NCI-H748 (cell line): ENCODE results near the gene CTNNA1.

Experiments
- DNase-seq: peaks from one replicate; lab custom pipeline; 2025; ENCODE audit not compliant: unreplicated experiment; lab: John Stamatoyannopoulos, UW

CTNNA1 gene

DNA sequence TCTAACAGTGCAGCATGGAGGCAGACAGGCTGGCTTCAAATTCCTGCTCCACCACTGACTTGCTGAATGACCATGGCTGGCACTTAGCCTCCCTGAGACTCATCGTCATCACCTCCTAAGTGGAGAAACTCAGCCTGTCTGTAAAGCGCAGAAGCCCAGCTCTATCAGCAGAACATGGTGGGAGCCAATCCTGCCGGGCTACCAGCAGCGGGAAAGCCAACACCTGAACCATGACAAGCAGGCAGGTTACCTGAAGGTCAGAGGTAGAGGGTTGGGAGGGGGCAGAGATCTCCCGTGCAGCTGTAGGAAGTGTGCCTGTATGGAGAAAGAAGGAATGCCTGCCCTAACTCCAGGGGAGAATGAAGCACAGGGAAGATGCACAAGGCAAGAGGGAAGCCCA, 194.6 kb downstream of the CTNNA1 start:
- no peak for DNase-seq

DNA sequence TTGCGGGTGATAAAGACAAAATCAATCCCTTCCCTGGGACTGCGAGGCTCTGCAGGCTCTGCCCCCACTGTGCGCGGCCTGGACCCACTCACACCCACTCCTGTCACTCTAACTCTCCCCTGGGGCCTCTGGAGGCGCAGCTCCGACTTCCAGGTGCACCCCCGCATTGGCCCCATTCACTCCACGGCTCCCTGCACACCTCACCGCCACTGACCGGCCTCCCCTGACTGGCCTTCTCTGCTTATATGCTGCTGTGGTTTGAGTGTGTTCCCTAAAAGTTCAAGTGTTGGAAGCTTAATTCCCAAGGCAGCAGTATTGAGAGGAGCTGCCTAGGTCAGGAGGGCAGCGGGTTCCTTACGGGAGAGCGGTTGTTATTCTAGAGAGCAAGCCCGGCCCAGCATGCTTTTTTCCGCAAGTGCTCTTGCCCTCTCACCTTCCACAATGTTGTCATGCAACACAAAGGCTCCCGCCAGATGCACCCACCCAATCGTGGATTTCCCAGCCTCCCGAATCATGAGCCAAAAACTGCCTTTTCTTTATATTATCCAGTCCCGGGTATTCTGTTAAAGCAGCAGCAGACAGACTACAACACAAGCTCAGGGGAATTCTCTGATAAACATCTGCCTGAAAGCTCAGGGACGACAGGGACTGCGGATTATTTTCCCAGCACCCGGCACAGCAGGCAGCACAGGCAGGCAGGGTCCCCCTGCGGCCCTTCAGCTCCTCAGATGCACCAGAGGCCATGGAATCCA, 195.4 kb downstream of the CTNNA1 start:
- peak; percentile 44 for DNase-seq

DNA sequence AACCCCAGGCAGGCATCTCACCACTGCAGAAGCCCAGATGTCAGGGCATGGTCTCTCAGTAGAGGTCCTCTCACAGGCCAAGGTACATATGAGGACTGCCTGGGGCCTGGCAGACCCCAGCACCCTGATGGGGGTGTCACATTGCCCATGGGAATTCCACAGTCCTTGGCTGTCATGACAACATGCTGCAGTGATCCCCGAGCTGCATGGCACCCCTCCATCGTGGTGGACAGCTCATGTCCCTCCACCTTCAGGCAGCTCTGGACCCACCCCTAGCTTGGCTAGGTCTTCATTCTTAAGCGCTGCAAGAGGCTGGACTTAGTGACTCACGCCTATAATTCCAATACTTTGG, 196.0 kb downstream of the CTNNA1 start:
- DNase-seq = no peak

DNA sequence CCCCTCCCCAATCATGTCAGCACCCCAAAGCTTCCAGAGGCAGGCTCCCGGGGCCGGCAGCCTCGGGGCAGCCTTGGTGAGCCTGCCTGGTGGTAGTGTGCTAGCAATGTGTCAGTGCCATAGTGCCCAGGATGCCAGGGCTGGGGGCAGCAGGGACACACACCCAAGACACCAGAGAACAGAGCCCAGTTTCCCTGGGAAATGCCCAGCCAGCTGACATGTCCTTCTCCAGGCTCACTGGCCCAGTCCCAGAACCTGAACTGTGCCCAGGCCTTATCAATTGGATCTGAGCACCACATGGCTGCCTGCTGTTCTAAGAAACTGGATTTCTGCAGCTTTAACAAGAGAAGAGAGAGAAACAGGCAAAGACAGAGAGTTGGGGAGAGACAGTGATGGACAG, 196.8 kb downstream of the CTNNA1 start:
- DNase-seq = no peak

DNA sequence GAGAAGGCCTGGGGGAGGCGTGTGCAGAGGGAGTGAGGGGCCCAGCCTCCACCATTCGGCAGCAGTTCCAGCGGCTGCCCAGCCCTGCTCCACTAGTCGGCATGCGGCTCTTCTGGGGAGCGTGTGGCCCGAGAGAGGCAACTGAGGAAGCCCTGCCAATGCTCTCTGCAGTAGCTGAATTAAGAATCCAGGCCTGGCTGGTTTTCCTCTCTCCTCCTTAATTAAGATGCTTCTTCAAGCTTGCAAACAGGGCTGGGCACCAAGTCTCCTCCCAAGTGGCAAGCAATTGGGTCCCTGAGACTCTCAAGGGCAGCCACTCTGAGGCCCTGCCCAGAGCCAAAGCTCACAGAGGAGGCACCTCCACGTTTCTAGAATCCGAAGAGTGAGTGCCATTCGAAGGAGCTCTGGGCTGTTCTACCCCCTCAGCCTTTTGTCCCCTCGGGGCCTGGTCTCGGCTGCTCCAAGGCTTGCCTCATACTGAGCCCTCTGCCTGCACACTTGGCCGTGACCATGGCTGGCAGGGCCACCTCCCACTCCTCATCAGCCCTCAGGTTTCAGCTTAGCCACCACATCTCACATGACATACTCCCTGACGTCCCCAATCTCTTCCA, 197.3 kb downstream of the CTNNA1 start:
- no peak for DNase-seq

DNA sequence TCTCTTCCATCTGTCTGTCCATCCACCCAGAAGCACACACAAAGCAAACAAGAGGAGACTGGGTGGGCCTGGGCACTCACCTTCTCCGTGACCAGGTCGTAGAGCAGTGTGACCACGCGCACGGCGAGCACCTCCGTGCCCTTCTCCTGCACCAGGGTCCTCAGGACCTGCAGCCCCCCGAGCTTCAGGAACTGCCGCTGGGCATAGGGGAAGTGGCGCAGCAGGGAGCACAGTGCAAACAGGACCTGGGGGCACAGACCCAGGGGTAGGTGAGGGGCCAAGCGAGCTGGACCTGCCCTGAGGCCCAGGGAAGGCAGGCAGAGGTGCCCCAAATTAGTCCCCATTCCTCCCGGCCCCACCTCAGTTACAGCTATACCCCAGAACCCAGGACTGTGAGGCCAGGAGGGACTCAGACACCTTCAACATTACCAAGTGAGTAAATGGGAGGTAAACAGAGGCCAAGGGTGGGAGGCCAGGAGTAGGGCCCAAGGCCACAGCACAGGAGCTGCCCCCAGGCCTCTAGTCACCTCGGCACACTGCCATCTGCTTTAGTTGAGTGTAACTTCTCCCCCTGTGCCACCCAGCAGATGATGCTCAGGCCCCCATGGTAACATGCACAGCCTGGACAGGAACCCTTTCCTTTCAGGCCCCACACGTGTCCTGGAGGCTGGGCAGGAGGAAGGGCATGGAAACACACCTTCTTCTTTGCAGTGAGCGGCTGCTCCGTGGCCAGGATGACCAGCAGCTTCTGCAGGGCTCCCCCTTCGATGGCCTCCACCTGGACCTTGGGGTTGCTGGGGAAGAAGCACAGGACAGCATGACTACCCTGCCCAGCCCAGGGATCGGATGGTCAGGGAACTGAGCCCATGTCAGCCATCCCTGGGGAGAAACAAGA, 198.1 kb downstream of the CTNNA1 start:
- no peak for DNase-seq

DNA sequence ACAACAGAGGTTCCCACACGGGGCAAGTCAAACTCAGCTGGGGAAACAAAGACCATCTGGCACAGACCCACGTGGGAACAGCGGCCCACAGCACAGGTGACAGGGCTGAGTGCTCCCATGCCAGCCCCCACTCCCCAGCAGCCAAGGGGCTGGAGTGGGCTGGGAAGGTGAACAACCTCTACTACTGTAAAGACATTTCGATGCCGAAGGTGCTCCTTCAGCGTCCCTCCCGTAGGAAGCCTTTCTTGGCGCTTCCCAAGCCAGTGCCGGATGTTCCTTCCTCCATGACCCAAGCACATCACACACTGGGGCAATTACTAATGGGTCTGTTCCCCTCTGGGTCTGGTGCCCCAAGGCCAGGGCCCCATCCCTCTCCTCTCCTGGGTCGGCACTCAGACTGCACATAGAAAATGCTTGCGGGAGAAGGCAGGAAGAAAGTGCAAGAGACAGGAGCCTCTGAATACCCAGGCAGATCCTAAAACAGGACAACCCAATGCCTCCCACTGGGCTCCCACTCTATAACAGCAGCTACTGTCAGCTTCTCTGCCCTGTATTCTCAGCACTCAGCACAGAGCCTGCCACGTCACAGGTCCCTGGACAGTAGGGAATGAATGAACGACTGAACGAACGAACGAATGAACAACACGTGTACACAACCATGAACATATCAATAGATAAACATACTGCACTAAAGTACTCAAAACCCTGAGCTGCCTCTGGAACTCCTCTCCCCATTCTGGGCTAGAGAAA, 198.9 kb downstream of the CTNNA1 start:
- no peak for DNase-seq

DNA sequence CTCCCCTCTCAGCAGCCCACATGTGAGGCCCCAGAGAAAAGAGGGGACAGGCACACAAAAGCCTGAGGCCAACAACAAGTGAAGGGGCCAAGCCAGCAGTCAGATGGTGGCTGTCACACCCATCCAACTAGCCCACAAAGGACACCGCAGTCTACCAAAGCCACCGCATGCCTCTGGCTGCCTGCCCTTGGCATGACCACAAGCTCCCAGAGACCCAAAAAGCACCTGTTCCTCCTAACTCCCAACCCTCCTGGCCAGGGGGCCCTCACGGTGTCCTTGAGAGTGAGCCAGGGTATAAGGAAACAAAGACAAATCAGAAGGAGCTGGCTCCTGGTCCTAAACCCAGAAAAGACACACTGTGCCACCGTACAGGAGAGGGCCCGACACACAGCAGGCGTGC, 199.7 kb downstream of the CTNNA1 start:
- no peak for DNase-seq

DNA sequence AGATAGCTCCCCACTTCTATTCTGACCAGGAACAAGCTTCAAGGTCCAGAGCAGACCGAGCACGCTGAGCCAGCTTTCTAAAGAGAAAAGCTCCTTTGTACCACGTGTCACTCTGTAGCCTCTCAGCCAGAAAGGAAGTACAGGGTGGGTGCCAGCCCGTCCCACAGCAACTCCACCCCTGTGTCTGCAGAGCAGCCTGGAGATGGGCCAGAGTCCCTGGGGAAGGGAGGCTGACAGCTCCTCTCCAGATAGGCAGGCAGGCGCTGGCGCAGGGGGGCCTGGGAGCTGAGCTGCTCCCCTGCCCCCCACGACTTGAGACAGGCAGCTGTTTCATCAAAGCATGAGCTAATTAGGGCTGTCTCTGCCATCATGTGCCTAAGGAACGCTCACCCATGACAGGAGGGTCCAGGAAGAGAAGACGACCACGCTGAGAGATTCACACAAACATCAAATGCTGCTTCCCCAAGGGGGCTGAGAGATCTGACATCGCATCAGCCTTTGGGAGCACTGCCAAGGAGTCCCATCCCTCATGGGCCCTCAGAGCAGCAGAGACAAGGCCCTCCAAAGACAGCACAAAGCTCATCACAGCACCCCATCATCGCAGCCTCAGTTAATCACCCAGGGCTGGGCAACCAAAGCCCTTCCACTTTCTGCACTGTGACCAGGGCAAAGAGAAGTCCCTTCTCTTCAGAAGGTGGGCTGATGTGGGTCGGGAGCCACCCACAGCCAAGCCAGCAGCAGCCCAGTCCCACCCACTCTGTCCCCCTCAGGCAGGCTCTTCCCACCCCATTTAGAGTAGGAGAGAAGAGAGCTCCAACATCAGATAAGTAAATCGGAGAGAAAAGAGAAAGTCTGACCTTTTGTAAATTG, 200.4 kb downstream of the CTNNA1 start:
- peak; percentile 84 for DNase-seq

DNA sequence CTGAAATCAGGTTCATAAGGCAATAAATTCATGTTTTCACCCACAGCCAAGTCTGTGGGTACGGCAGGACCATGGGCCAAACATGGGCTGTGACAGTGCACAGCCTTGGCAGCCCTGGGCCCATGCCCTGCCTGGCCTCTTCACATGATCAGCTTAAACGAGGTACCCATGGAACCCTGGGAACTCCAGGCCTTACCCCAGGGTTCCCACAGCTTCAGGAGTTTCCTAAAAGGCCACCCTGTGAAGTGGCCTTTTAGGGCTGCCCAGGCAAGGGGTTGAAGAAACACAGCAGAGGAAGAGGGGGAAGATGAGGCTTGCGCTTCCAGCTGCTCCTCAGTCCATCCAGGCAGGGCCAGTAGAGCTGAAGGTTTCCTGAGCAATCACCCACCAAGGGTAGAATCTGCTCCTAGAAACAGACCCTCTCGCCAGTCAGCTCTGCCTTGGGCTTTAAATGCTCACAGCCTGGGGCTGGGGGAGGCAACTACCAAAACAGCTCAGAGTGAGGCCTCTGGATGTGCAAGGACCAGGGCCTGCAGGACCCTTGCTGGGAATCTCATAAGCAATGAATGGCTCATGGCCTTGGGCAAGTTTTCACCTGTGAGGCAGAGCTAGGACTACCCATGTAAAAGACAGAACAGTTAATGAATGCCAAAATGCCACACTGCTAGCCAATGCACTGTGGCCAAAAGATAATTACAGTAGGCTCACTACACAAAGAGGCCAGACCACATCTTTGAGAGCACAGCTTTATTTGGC, 201.2 kb downstream of the CTNNA1 start:
- DNase-seq = no peak

DNA sequence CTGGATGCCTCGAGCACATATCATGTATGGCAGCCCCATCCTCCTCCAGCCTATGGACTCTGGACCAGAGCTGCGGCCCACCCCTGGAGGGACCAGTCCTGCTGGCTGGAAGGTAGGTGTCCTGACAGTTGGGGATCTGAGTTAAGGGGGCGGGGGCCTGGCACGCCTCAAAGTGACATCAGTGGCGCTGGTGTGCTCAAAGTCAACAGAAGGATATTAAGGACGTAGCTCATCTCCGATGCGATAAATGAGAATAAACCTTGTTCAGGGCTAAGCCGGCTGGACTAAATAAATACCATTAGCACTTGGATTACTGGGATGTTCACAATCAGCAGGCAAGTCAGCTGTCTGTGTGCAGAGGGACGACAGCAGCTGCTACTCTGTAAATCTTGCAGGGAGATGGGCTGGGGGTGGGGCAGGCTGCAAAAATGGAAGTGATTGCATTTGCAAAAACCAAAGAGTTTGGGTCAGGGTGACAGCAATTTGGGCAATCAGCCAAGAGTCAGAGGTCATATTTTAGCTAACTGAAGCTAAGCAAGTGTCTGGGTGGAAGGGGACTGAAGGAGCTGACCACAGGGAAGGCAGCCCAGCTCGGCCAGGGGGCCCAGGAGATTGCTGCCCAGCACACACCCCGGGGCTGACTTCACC, 201.9 kb downstream of the CTNNA1 start:
- DNase-seq = peak; percentile 99

DNA sequence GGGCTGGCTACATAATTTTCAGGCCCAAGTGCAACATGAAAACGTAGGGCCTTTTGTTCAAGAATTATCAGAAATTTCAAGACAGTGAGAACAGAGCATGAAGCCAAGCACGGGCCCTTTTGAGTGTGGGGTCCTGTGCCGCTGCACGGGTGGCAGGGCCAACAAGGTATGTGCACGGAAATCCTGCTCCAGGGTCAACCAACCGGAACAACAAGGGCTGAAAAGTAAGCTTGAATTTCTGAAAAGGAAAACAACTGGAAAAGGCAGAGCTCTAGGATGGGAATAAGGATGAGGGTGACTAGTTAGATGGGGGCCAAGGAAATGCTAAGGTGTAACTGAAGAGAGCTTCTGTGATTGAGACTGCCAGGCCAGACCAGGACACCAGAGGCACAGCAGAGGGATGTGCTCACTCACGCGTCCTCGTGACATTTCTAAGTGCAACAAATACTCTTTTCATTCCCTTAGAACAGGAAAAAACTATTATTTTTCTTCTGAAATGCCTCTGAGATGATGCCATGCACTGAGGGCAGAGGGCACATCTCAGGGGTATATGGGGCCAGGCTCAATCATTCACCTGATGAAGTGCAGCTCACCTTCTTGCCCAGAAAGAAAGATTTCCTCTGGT, 202.6 kb downstream of the CTNNA1 start:
- no peak for DNase-seq

DNA sequence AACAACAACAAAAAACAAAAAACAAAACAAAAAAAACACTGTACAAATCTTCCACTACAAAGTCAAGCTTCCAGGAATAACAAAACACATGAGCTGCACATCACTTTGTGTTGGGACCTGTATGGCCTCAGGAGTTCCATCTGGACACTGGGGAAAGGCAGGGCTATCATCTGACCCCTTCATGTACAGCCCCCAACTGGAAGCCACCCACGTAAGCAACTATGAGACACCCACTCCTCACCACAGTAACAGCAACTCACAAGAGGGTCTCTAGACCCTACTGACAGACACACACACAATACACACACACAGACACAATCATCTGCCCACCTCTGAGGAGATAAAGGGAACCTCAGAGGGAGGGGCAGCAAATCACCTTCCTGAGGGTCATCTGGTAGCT, 203.6 kb downstream of the CTNNA1 start:
- no peak for DNase-seq

DNA sequence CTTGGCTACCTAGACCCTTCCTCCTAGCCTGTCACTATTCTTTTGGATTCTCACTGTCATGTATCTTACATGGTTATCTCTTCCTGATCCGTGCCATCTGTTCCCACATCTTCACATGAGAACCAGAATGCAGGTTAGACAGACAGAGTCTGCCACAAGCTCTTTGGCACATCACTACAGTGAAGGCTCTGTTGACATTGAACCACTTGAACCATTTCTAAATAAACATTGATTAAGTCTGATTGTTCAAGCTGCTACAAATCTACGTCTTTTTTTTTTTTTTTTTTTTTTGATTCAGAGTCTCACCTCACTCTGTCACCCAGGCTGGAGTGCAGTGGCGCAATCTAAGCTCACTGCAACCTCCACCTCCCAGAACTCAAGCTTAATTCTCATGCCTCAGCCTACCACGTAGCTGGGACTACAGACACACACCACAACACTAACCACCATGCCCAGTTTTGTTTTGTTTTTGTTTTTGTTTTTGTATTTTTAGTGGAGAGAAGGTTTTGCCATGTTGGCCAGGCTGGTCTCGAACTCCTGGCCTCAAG, 207.0 kb downstream of the CTNNA1 start:
- peak; percentile 96 for DNase-seq

DNA sequence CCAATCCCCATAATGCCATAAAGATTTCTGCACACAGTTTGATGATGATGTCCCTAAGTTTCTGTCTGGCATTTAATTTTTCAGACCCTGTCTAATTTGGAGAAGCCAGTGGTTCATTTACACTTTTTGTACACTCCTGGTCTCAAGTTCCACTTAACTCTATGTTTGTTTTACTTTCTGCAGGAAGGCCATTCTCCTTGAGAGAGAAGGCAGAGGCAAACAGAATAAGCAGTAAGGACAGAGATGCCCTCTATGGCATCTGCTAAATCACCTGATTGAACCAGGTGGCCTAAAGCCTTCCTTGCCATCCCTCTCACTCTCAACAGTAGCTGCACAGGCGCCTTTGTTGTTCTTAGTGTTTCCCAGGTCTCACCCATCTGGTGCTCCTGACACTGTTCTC, 208.0 kb downstream of the CTNNA1 start:
- DNase-seq = peak; percentile 52

DNA sequence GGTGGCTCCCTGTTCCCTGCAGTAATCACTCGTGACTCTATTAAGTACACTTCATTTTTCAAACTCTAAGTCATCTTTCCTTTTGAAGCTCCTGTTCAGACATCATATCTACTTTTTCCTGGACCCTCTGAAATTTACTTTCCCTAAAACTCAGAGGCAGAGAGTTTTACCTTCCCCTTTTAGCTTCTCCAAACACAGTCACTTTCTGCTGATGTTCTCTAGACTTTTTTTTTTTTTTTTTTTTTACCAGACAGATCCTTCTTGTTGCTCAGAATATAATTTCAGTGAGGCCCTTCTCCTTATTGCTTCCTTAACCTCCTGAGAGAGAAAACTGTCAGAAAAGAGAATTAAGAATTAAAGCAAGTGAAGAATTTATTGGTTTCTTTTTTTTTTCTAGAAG, 208.5 kb downstream of the CTNNA1 start:
- DNase-seq = no peak

DNA sequence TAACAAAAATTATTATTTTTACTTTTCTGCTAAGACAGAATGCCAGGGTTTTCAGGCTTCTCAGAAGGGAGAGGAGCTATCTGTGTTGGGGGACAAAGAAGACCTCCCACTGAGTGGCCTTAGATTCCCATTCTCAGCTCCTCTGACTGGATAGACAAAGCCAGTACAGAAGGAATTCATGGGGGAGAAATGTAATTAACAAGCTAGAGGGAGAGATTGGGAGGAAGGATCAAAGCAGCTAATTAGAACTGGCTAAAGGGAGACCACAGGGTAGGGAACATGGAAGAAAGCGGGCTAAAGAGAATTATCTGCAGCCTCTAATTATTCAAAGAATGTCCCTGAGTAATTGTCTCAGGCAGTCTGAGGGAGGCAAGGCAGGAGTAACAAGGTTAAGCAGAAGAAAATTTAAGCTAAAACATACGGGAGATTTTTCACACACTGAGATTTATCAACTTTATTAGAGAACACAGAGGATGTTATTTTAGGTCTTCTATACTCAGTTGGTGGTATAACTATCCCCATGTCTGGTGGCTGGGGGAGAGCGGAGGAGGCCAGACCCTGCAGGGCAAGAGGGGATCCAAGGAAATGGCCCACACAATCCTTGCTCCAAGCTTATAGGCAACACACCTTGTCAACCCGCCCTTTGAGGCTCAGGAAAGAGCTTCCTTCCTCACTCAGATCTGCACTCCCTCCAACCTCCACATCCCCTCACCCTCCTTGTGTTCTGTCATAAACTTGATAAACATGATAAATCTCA, 209.6 kb downstream of the CTNNA1 start:
- no peak for DNase-seq
